ENCODE results near the gene PGLYRP4. TPM values are rescaled to one million over a fixed set of nuclear protein-coding genes. Genes with fewer than 3 reads are reported as not detected.

Gene PGLYRP4
- total and polyA plus RNA-seq, 9 donors = 0.74 TPM; not detected in 8

- DNase-seq = peak; percentile 50
- 58% methylated on average over 7 of the region's 10 CpGs for WGBS (ENCODE audit: insufficient coverage)
- Histone ChIP-seq H3K36me3 (ENCODE audit: control insufficient read depth, insufficient read depth, low read length) (no peaks in the 10 kb centered on the region), H3K9me3 (replicated peaks; ENCODE audit: control insufficient read depth, low read depth, low read length) (no peaks in the 10 kb centered on the region), H3K27me3 (ENCODE audit: control insufficient read depth, insufficient read depth, low read length) (no peaks in the 10 kb centered on the region), H3K4me1 (ENCODE audit: control insufficient read depth, insufficient read depth, low read length) (no peaks in the 10 kb centered on the region), H3K27ac (ENCODE audit: low read length) (peak overlapping the region; percentile 35), H3K4me3 (ENCODE audit: low read length) (no peak overlapping the region)
Measured at GRCh38 chr1:153357076-153357852, 8.6 kb upstream of the PGLYRP4 start.

- 72% methylated on average over 7 of the region's 8 CpGs for WGBS (ENCODE audit: insufficient coverage)
- H3K9me3 ChIP-seq (replicated peaks; ENCODE audit: control insufficient read depth, low read depth, low read length) = no peaks in the 10 kb centered on the region
- H3K27ac ChIP-seq (ENCODE audit: low read length) = no peak overlapping the region
- no peak for DNase-seq
- no peak overlapping the region for H3K4me3 ChIP-seq (ENCODE audit: low read length)
- no peaks in the 10 kb centered on the region for H3K4me1 ChIP-seq (ENCODE audit: control insufficient read depth, insufficient read depth, low read length)
- no peaks in the 10 kb centered on the region for H3K27me3 ChIP-seq (ENCODE audit: control insufficient read depth, insufficient read depth, low read length)
- no peaks in the 10 kb centered on the region for H3K36me3 ChIP-seq (ENCODE audit: control insufficient read depth, insufficient read depth, low read length)
Measured at GRCh38 chr1:153356392-153357075, 7.9 kb upstream of the PGLYRP4 start.

- no peaks in the 10 kb centered on the region for H3K9me3 ChIP-seq (replicated peaks; ENCODE audit: control insufficient read depth, low read depth, low read length)
- no peak overlapping the region for H3K4me3 ChIP-seq (ENCODE audit: low read length)
- H3K27ac ChIP-seq (ENCODE audit: low read length) = no peak overlapping the region
- no peaks in the 10 kb centered on the region for H3K36me3 ChIP-seq (ENCODE audit: control insufficient read depth, insufficient read depth, low read length)
- no peaks in the 10 kb centered on the region for H3K27me3 ChIP-seq (ENCODE audit: control insufficient read depth, insufficient read depth, low read length)
- WGBS (ENCODE audit: insufficient coverage) = 36% methylated on average over 4 of the region's 10 CpGs
- H3K4me1 ChIP-seq (ENCODE audit: control insufficient read depth, insufficient read depth, low read length) = no peaks in the 10 kb centered on the region
- DNase-seq = peak; percentile 25
Measured at GRCh38 chr1:153355445-153356071, 6.9 kb upstream of the PGLYRP4 start.

GRCh38 chr1:153354515-153355193 is 6.0 kb upstream of the PGLYRP4 start:
- no peak for DNase-seq
- H3K27ac ChIP-seq (ENCODE audit: low read length) = no peak overlapping the region
- H3K36me3 ChIP-seq (ENCODE audit: control insufficient read depth, insufficient read depth, low read length) = no peaks in the 10 kb centered on the region
- 60% methylated on average over 6 of the region's 8 CpGs for WGBS (ENCODE audit: insufficient coverage)
- H3K9me3 ChIP-seq (replicated peaks; ENCODE audit: control insufficient read depth, low read depth, low read length) = no peaks in the 10 kb centered on the region
- peaks cover 2% of the 10 kb centered on the region for H3K27me3 ChIP-seq (ENCODE audit: control insufficient read depth, insufficient read depth, low read length)
- H3K4me1 ChIP-seq (ENCODE audit: control insufficient read depth, insufficient read depth, low read length) = no peaks in the 10 kb centered on the region
- no peak overlapping the region for H3K4me3 ChIP-seq (ENCODE audit: low read length)

- Histone ChIP-seq H3K27me3 (ENCODE audit: control insufficient read depth, insufficient read depth, low read length) (peaks cover 3% of the 10 kb centered on the region), H3K36me3 (ENCODE audit: control insufficient read depth, insufficient read depth, low read length) (no peaks in the 10 kb centered on the region), H3K4me1 (ENCODE audit: control insufficient read depth, insufficient read depth, low read length) (no peaks in the 10 kb centered on the region), H3K27ac (ENCODE audit: low read length) (no peak overlapping the region), H3K9me3 (replicated peaks; ENCODE audit: control insufficient read depth, low read depth, low read length) (no peaks in the 10 kb centered on the region), H3K4me3 (ENCODE audit: low read length) (no peak overlapping the region)
- no peak for DNase-seq
- WGBS (ENCODE audit: insufficient coverage) = 78% methylated on average over 5 of the region's 7 CpGs
Measured at GRCh38 chr1:153353226-153353947, 4.7 kb upstream of the PGLYRP4 start.

GRCh38 chr1:153352523-153352922 is 3.9 kb upstream of the PGLYRP4 start:
- no peaks in the 10 kb centered on the region for H3K9me3 ChIP-seq (replicated peaks; ENCODE audit: control insufficient read depth, low read depth, low read length)
- 0% methylated on average over 4 of the region's 4 CpGs for WGBS (ENCODE audit: insufficient coverage)
- no peak overlapping the region for H3K4me3 ChIP-seq (ENCODE audit: low read length)
- peaks cover 8% of the 10 kb centered on the region for H3K27me3 ChIP-seq (ENCODE audit: control insufficient read depth, insufficient read depth, low read length)
- DNase-seq = peak; percentile 71
- no peak overlapping the region for H3K27ac ChIP-seq (ENCODE audit: low read length)
- H3K4me1 ChIP-seq (ENCODE audit: control insufficient read depth, insufficient read depth, low read length) = no peaks in the 10 kb centered on the region
- no peaks in the 10 kb centered on the region for H3K36me3 ChIP-seq (ENCODE audit: control insufficient read depth, insufficient read depth, low read length)

GRCh38 chr1:153350321-153350957 is 1.8 kb upstream of the PGLYRP4 start:
- DNase-seq = no peak
- no peak overlapping the region for H3K4me3 ChIP-seq (ENCODE audit: low read length)
- no peak overlapping the region for H3K27ac ChIP-seq (ENCODE audit: low read length)
- no CpG with 5 or more reads among the region's 1 CpG for WGBS (ENCODE audit: insufficient coverage)
- no peaks in the 10 kb centered on the region for H3K9me3 ChIP-seq (replicated peaks; ENCODE audit: control insufficient read depth, low read depth, low read length)
- peaks cover 8% of the 10 kb centered on the region for H3K27me3 ChIP-seq (ENCODE audit: control insufficient read depth, insufficient read depth, low read length)
- H3K36me3 ChIP-seq (ENCODE audit: control insufficient read depth, insufficient read depth, low read length) = no peaks in the 10 kb centered on the region
- H3K4me1 ChIP-seq (ENCODE audit: control insufficient read depth, insufficient read depth, low read length) = no peaks in the 10 kb centered on the region

- WGBS (ENCODE audit: insufficient coverage) = 57% methylated on average over 11 of the region's 17 CpGs
- Histone ChIP-seq H3K4me3 (ENCODE audit: low read length) (no peak overlapping the region), H3K27ac (ENCODE audit: low read length) (no peak overlapping the region), H3K4me1 (ENCODE audit: control insufficient read depth, insufficient read depth, low read length) (no peaks in the 10 kb centered on the region), H3K27me3 (ENCODE audit: control insufficient read depth, insufficient read depth, low read length) (peaks cover 8% of the 10 kb centered on the region), H3K36me3 (ENCODE audit: control insufficient read depth, insufficient read depth, low read length) (no peaks in the 10 kb centered on the region), H3K9me3 (replicated peaks; ENCODE audit: control insufficient read depth, low read depth, low read length) (no peaks in the 10 kb centered on the region)
- no peak for DNase-seq
Measured at GRCh38 chr1:153349363-153350320, 1.0 kb upstream of the PGLYRP4 start.

Data from muscle of leg (tissue), 11 donors.